HL-60 (cell line): ENCODE measurements around the gene BABAM2.

Source experiments
- CTCF ChIP-seq: IDR thresholded peaks from one replicate; pipeline ENCODE4 v1.5.1; 2011; ENCODE audit warnings: low read length, control low read depth, inconsistent platforms; ENCODE audit not compliant: insufficient read depth
- POLR2AphosphoS5 ChIP-seq: IDR thresholded peaks from 2 replicates; pipeline ENCODE4 v1.6.1; 2012; ENCODE audit warnings: low read depth
- REST ChIP-seq: IDR thresholded peaks from 2 replicates; pipeline ENCODE4 v1.6.1; 2012; ENCODE audit warnings: low read depth; ENCODE audit not compliant: insufficient replicate concordance
- SPI1 ChIP-seq: IDR thresholded peaks from 2 replicates; pipeline ENCODE4 v1.6.1; 2012; ENCODE audit warnings: low read depth, mild to moderate bottlenecking, borderline replicate concordance

- TF ChIP-seq CTCF (no peak), POLR2AphosphoS5 (no peak), SPI1 (no peak), REST (no peak)
These were observed 450.0 kb downstream of the BABAM2 start for GRCh38 chr2:28340312-28341202.
